Measurements from ENCODE around the gene RNF39.
"Not testable (repeated sequence)": the region's sequence is repeated elsewhere in the genome, so short reads cannot be mapped to it uniquely, and the experiment has no call there.

The RNF39 gene

GRCh38 chr6:30075094-30075789 is at the start of gene RNF39:
TSS of gene RNF39 (minus strand) at chr6:30075769. CDS start at chr6:30075585, 184 bp downstream.
- H3K4me3 ChIP-seq (ENCODE audit: low read depth, low read length) = peak within 1 kb of the TSS; percentile 15
- TF ChIP-seq CTCF (IDR thresholded peaks at IDR 0.05; ENCODE audit: low read depth, low read length, missing control alignments) = no peak
- in situ Hi-C loops (cut with HindIII; ENCODE audit: low sequenced_read_pairs) = no loop called here
- DNase-seq (ENCODE audit: low read depth) = no peak

GRCh38 chr6:30122515-30122914 is 46.9 kb upstream of the RNF39 start:
- no peak for DNase-seq (ENCODE audit: low read depth)
- no peak overlapping the region for H3K4me3 ChIP-seq (ENCODE audit: low read depth, low read length)
- TF ChIP-seq CTCF (IDR thresholded peaks at IDR 0.05; ENCODE audit: low read depth, low read length, missing control alignments) = no peak
- in situ Hi-C loops (cut with HindIII; ENCODE audit: low sequenced_read_pairs) = no loop called here

GRCh38 chr6:30121446-30122366 is 46.1 kb upstream of the RNF39 start:
- DNase-seq (ENCODE audit: low read depth) = no peak
- TF ChIP-seq CTCF (IDR thresholded peaks at IDR 0.05; ENCODE audit: low read depth, low read length, missing control alignments) = no peak
- in situ Hi-C loops (cut with HindIII; ENCODE audit: low sequenced_read_pairs) = no loop called here
- H3K4me3 ChIP-seq (ENCODE audit: low read depth, low read length) = no peak overlapping the region

- in situ Hi-C loops (cut with HindIII; ENCODE audit: low sequenced_read_pairs); H3K4me3 ChIP-seq (ENCODE audit: low read depth, low read length); DNase-seq (ENCODE audit: low read depth): not testable (repeated sequence)
Measured at GRCh38 chr6:30118691-30119090, 43.1 kb upstream of the RNF39 start.

GRCh38 chr6:30116724-30117123 is 41.2 kb upstream of the RNF39 start:
- in situ Hi-C loops (cut with HindIII; ENCODE audit: low sequenced_read_pairs) = no loop called here
- TF ChIP-seq CTCF (IDR thresholded peaks at IDR 0.05; ENCODE audit: low read depth, low read length, missing control alignments) = no peak
- DNase-seq (ENCODE audit: low read depth) = no peak
- H3K4me3 ChIP-seq (ENCODE audit: low read depth, low read length) = no peak overlapping the region

- no peak for DNase-seq (ENCODE audit: low read depth)
- TF ChIP-seq CTCF (IDR thresholded peaks at IDR 0.05; ENCODE audit: low read depth, low read length, missing control alignments) = no peak
- no peak overlapping the region for H3K4me3 ChIP-seq (ENCODE audit: low read depth, low read length)
- in situ Hi-C loops (cut with HindIII; ENCODE audit: low sequenced_read_pairs) = no loop called here
Measured at GRCh38 chr6:30113841-30114240, 38.3 kb upstream of the RNF39 start.
